HepG2 (cell line): Measurements from ENCODE around the gene MYO18B. TPM values are rescaled to one million over a fixed set of nuclear protein-coding genes. Genes with fewer than 3 reads are reported as not detected.

Experiments
- ATAC-seq: fragments of 200-7000 bp; cut with Tn5 transposase; 3 replicates; pipeline ENCODE4 v1.9.1; 2020; ENCODE audit warnings: mild to moderate bottlenecking, moderate library complexity
- BruUV-seq: library from RNA; stranded (reverse); fragments of 400-500 nt; replicated peaks from 2 replicates; lab custom pipeline; 2021; lab: Mats Ljungman, UMichigan
- CTCF ChIA-PET: fragments of 300-600 bp; formaldehyde crosslinking; extraction: SDS; loops from one replicate; lab custom pipeline; 2021; ENCODE audit warnings: low total read pairs, inconsistent platforms, low intra/inter-chr PET ratio; lab: Yijun Ruan, JAX
- POLR2A ChIA-PET: fragments of 350-600 bp; sonication (Branson Sonifier 250); formaldehyde crosslinking; loops from one replicate; lab custom pipeline; 2020; ENCODE audit warnings: antibody characterized with exemption, inconsistent platforms; lab: Yijun Ruan, JAX
- DNase-seq: peaks from one replicate; pipeline ENCODE4 v3.0.0-alpha.2; 2015; ENCODE audit warnings: low spot score
- FAIRE-seq: peaks from 3 replicates; lab custom pipeline; 2011; peaks lifted over from hg19 to GRCh38; lab: Jason Lieb, UNC
- H2AFZ ChIP-seq: one replicate; pipeline ENCODE4 v1.6.1; 2011; ENCODE audit warnings: low read length, inconsistent platforms
- H3K27ac ChIP-seq: fragments of 300-600 bp; 3 replicates; pipeline ENCODE4 v1.8.0; 2011; ENCODE audit warnings: mixed run types, mild to moderate bottlenecking, mixed read lengths, low read length, inconsistent platforms; ENCODE audit not compliant: insufficient read depth; ENCODE audit errors: extremely low read length
- H3K27me3 ChIP-seq, 2 experiments: fragments of 200-600 bp in 1 of 2; 2 replicates in 1 of 2; 3 replicates in 1 of 2; pipeline versions ENCODE4 v1.6.0 to v1.8.0; 2011; ENCODE audit warnings: low read length in 2 of 2, mild to moderate bottlenecking in 2 of 2, moderate library complexity in 2 of 2, inconsistent platforms in 1 of 2; ENCODE audit not compliant: insufficient read depth in 2 of 2, control insufficient read depth in 1 of 2
- H3K36me3 ChIP-seq, 2 experiments: fragments of 200-600 bp in 1 of 2; replicated peaks in 1 of 2; 2 replicates in 1 of 2; 3 replicates in 1 of 2; pipeline versions ENCODE4 v1.5.1 to v1.8.0; 2011; ENCODE audit warnings: low read length in 2 of 2, inconsistent platforms in 1 of 2; ENCODE audit not compliant: insufficient read depth in 2 of 2, control insufficient read depth in 1 of 2
- H3K4me1 ChIP-seq: 2 replicates; pipeline ENCODE4 v1.5.1; 2012; ENCODE audit warnings: low read length, inconsistent platforms; ENCODE audit not compliant: insufficient read depth
- H3K4me2 ChIP-seq: 2 replicates; pipeline ENCODE4 v1.6.0; 2011; ENCODE audit warnings: low read depth, low read length, inconsistent platforms
- H3K4me3 ChIP-seq, 3 experiments: fragments of 200-600 bp in 1 of 3; sonication (generic), shearing (Covaris generic) in 1 of 3; replicated peaks in 1 of 3; 2 replicates each; pipeline ENCODE4 v1.5.1; 2011 to 2016; ENCODE audit warnings: low read length in 3 of 3, inconsistent platforms in 2 of 3, low read depth in 2 of 3, mild to moderate bottlenecking in 2 of 3, control low read depth in 1 of 3, mixed read lengths in 1 of 3; ENCODE audit not compliant: insufficient read depth in 1 of 3
- H3K79me2 ChIP-seq: one replicate; pipeline ENCODE4 v1.6.1; 2011; ENCODE audit warnings: low read length, inconsistent platforms; ENCODE audit not compliant: insufficient read depth
- H3K9ac ChIP-seq: 2 replicates; pipeline ENCODE4 v1.6.0; 2011; ENCODE audit warnings: mild to moderate bottlenecking, low read depth, low read length, inconsistent platforms; ENCODE audit not compliant: insufficient read depth
- H3K9me3 ChIP-seq: 2 replicates; pipeline ENCODE4 v1.5.1; 2012; ENCODE audit warnings: mild to moderate bottlenecking, low read length
- H4K20me1 ChIP-seq: 2 replicates; pipeline ENCODE4 v1.6.0; 2011; ENCODE audit warnings: inconsistent platforms, mild to moderate bottlenecking, low read length, moderate library complexity; ENCODE audit not compliant: insufficient read depth
- AKNA ChIP-seq: sonication (generic); formaldehyde crosslinking; IDR thresholded peaks from 2 replicates; pipeline ENCODE4 v1.4.0; 2020; ENCODE audit warnings: missing genetic modification reagents, borderline replicate concordance
- ARNTL ChIP-seq: sonication (generic); formaldehyde crosslinking; IDR thresholded peaks from 2 replicates; pipeline ENCODE4 v1.4.0; 2020; ENCODE audit warnings: mild to moderate bottlenecking, missing genetic modification reagents
- BRD4 ChIP-seq: sonication (generic); formaldehyde crosslinking; IDR thresholded peaks from 2 replicates; pipeline ENCODE4 v1.4.0; 2020; ENCODE audit warnings: missing genetic modification reagents
- CREB1 ChIP-seq, 2 experiments: fragments of 450-650 bp in 1 of 2; IDR thresholded peaks; 2 replicates each; pipeline ENCODE4 v1.6.1; 2016 to 2017; ENCODE audit warnings: control low read depth in 1 of 2, mild to moderate bottlenecking in 1 of 2, missing compliant biosample characterization in 1 of 2, missing genetic modification characterization in 1 of 2
- ESRRA ChIP-seq: sonication (generic); formaldehyde crosslinking; IDR thresholded peaks from 2 replicates; pipeline ENCODE4 v1.5.1; 2020; ENCODE audit warnings: mild to moderate bottlenecking, low read depth, missing genetic modification reagents
- HOXA5 ChIP-seq: sonication (generic); formaldehyde crosslinking; IDR thresholded peaks from 2 replicates; pipeline ENCODE4 v1.4.0; 2020; ENCODE audit warnings: missing genetic modification reagents
- KLF9 ChIP-seq: IDR thresholded peaks from 2 replicates; pipeline ENCODE4 v1.6.1; 2016; ENCODE audit warnings: low read depth
- NBN ChIP-seq: fragments of 450-650 bp; conservative IDR thresholded peaks from 2 replicates; pipeline ENCODE4 v1.6.1; 2017
- SMC3 ChIP-seq: IDR thresholded peaks from 2 replicates; pipeline ENCODE4 v1.6.1; 2011; ENCODE audit warnings: low read length, improper control_type of control experiment
- XBP1 ChIP-seq: sonication (generic); formaldehyde crosslinking; IDR thresholded peaks from 2 replicates; pipeline ENCODE4 v1.5.0; 2020; ENCODE audit warnings: missing genetic modification reagents
- ZBTB44 ChIP-seq: sonication (generic); formaldehyde crosslinking; IDR thresholded peaks from 2 replicates; pipeline ENCODE4 v1.4.0; 2020; ENCODE audit warnings: missing genetic modification reagents
- ZNF331 ChIP-seq: sonication (generic); formaldehyde crosslinking; IDR thresholded peaks from 2 replicates; pipeline ENCODE4 v1.4.0; 2020; ENCODE audit warnings: missing genetic modification reagents
- ZNF567 ChIP-seq: sonication (generic); formaldehyde crosslinking; IDR thresholded peaks from 2 replicates; pipeline ENCODE4 v1.8.1; 2023; ENCODE audit warnings: mild to moderate bottlenecking, missing genetic modification reagents, borderline replicate concordance
- ZNF609 ChIP-seq: sonication (generic); formaldehyde crosslinking; IDR thresholded peaks from 2 replicates; pipeline ENCODE4 v1.4.0; 2020; ENCODE audit warnings: mild to moderate bottlenecking, missing genetic modification reagents, borderline replicate concordance
- ZNF772 ChIP-seq: sonication (generic); formaldehyde crosslinking; IDR thresholded peaks from 2 replicates; pipeline ENCODE4 v1.5.0; 2020; ENCODE audit warnings: mild to moderate bottlenecking, missing genetic modification reagents
- WGBS: methylation state at CpG from one replicate; pipeline ENCODE4 v1.1.6; 2017; ENCODE audit warnings: low lambda C conversion rate; 5-methylcytosine and 5-hydroxymethylcytosine counted together
- in situ Hi-C: cut with HindIII; loops from 2 replicates; pipeline ENCODE4 v1.10.0; 2017; ENCODE audit warnings: low pct_unique_long_range_greater_than_20kb; ENCODE audit not compliant: extremely low pct_ligation_motif_present
- intact Hi-C: fragments of 100-400 bp; cut with micrococcal nuclease; formaldehyde crosslinking; loops from one replicate; pipeline ENCODE4 v1.10.0; 2022; ENCODE audit not compliant: unreplicated experiment
- polyA plus RNA-seq, 8 experiments: library from polyadenylated mRNA; depleted of rRNA in 3 of 8; stranded (reverse) in 7 of 8; unstranded in 1 of 8; fragments of >200 nt; fragmentation: Illumina TruSeq in 4 of 8; extraction: Trizol in 4 of 8; gene quantifications; 2 replicates each; pipeline versions ENCODE4 v1.2.1 to v1.2.3, GENCODE V29; 2011 to 2016; ENCODE audit warnings: low read depth in 4 of 8, missing spikeins in 1 of 8, mixed read lengths in 1 of 8; ENCODE audit not compliant: insufficient read depth in 1 of 8
- total RNA-seq, 5 experiments: library from RNA; depleted of rRNA; stranded (reverse); fragments of >200 nt; fragmentation: Illumina TruSeq; extraction: Trizol; gene quantifications; 2 replicates each; pipeline ENCODE4 v1.2.3, GENCODE V29; 2016; ENCODE audit warnings: low read depth in 1 of 5

The MYO18B gene
- total and polyA plus RNA-seq, 2 of the 13 experiments (the other 11 are each of a cell fraction or from before 2014, with no cell fraction given), result 0.01 TPM; not detected in 1

- DNase-seq, result no peak
- Histone ChIP-seq H2AFZ (no peak overlapping the region), H3K9me3 (no peaks in the 10 kb centered on the region), H3K9ac (no peak overlapping the region), H3K79me2 (no peaks in the 10 kb centered on the region), H3K4me1 (no peaks in the 10 kb centered on the region), H3K27me3 (no peaks in the 10 kb centered on the region), H4K20me1 (no peaks in the 10 kb centered on the region; the same call in 1 of the 2 replicates), H3K4me3 (no peak overlapping the region), H3K27ac (no peak overlapping the region), H3K36me3 (peaks cover 5 to 16% of the 10 kb centered on the region in 2 experiments; a peak in 3 of 5 replicates), H3K4me2 (no peak overlapping the region)
- in situ Hi-C loops, result no loop called here
- intact Hi-C loops, result no loop called here
- BruUV-seq, result no TSS peak
- FAIRE-seq, result no peak
- no peak for ATAC-seq
- WGBS, result 98% methylated on average over 5 of the region's 5 CpGs
- ChIA-PET CTCF (no interaction called here), POLR2A (no interaction called here)
- no peak for TF ChIP-seq BRD4 (CRISPR knock-in tag)
- TF ChIP-seq NBN, result no peak
- TF ChIP-seq KLF9, result no peak
- TF ChIP-seq ZNF331 (CRISPR knock-in tag), result no peak
- no peak for TF ChIP-seq AKNA
- TF ChIP-seq ZBTB44 (CRISPR knock-in tag), result no peak
- TF ChIP-seq HOXA5, result no peak
- TF ChIP-seq ZNF609 (CRISPR knock-in tag), result no peak
- no peak for TF ChIP-seq ZNF772 (CRISPR knock-in tag)
- no peak for TF ChIP-seq ARNTL (CRISPR knock-in tag)
- TF ChIP-seq ZNF567 (CRISPR knock-in tag), result no peak
- TF ChIP-seq XBP1 (CRISPR knock-in tag), result no peak
- no peak for TF ChIP-seq ESRRA (CRISPR knock-in tag)
- no peak for TF ChIP-seq CREB1 (IDR thresholded peaks at IDR 0.05)
- no peak for TF ChIP-seq CREB1 (CRISPR knock-in tag; IDR thresholded peaks at IDR 0.05)
- TF ChIP-seq SMC3, result no peak
These were observed 35.8 kb upstream of the MYO18B start for GRCh38 chr22:25706197-25706596.
